HG03469 (cell line): Measurements from ENCODE around the gene TOMM20.
"Not testable (repeated sequence)": the region's sequence is repeated elsewhere in the genome, so short reads cannot be mapped to it uniquely, and the experiment has no call there.

Experiments used
- ATAC-seq: cut with Tn5 transposase; IDR thresholded peaks from one replicate; pipeline ENCODE4 v1.9.1; 2021; ENCODE audit warnings: mild to moderate bottlenecking, moderate library complexity, moderate number of reproducible peaks; ENCODE audit not compliant: unreplicated experiment

TOMM20 gene

DNA sequence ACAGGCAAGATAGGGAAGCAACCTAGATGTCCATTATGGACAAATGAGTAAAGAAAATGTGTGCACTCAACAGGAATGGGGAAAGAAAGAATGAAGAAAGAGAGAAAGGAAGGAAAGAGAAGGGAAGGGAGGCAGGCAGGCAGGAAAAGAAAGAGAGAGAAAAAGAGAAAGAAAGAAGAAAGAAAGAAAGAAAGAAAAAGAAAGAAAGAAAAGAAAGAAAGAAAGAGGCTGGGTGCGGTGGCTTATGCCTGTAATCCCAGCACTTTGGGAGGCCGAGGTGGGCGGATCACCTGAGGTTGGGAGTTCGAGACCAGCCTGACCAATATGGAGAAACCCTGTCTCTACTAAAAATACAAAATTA is 48.4 kb downstream of the TOMM20 start:
- ATAC-seq: not testable (repeated sequence)

DNA sequence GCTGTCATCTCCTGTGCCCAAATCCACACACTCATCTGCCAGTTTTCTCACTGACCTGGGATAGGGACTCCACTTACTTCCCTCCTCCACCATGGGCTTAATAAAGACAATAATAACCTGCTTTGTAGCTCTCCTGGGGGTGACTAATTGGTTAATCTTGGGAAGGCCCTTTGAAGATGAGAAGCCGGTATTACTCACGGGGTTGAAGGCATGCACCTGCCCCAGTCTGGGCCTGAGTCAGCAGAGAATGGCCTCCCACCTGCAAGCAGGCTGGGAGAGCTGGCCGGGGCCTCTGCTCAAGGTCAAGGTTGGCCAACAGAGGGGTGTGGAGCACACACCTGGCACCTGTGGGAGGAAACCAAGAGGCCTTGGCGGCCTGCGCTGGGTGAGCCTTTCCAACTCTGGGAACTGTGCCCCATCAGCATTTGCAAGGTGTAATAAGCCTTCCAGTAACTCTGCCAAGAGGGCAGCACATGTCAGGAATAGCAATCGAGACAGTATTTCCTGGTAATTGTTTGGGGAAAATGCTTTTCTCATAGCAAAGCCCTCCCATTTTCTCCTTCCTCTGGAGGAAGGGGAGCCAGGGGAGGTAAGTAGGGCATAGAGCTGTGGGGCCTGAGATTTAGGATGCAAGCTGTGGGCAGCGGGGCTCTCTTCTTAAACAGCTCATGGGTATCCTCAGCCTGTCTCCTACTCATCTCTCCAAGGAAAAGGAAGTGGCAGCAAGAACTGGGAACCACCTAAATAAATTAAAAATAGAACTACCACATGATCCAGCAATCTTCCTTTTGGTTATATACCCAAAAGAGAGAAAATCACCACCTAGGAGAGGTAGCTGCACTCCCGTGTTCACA is 49.0 kb downstream of the TOMM20 start:
- ATAC-seq: no peak

- ATAC-seq: no peak
These were observed 49.9 kb downstream of the TOMM20 start for GRCh38 chr1:235078480-235079381.

- no peak for ATAC-seq
These were observed 50.8 kb downstream of the TOMM20 start for GRCh38 chr1:235077571-235078479.

- ATAC-seq: no peak
These were observed 51.5 kb downstream of the TOMM20 start for GRCh38 chr1:235077163-235077540.

DNA sequence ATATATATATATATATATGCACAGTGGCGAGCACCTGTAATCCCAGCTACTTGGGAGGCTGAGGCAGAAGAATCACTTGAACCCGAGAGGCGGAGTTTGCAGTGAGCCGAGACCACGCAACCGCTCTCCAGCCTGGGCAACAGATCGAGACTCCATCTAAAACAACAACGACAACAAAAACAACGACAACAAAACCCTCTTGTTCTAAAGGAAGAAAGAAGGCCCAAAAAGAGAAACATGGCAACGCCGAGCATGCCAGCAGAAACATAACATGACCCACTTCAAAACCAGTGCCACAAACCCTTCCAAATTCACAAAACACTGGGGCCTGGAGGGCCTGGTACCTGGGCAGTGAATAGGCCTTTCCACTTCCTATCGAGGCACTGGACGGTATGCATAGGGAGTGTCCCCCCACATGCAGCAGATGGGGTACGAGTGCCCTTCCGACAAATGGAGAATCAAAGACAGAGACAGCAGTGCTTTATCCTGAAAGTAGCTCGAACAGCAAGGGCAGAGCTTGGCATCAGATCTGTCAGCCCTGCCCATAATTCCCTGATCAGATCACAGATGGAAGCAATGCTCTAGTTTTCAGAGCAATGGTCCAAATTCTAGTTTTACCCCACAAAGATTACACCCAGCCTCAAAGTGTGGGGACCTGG is 52.0 kb downstream of the TOMM20 start:
- ATAC-seq: no peak

DNA sequence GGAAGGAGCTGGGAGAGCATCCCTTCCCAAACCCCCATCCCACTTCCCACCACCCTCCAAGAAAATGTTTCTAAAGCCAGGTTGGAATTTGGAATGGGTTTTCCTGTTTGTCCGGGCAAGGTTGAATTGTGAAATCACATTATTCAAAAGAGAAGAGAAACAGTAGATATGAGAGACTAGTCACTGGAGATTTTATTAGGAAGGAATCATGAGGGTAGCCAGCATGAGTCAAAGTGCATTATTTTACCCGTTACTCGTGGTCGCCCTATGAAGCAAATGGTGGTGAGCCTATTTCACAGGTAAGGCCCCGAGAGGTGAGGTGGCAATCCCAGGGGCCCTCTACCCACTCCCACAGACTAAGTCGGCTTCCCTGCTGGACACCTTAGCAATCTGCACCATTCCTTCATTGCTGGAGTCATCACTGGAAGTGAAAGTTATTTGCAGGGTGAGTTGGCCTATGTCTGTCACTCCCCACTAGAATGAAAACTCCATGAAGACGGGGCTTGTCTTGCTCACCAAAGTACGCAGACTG is 52.8 kb downstream of the TOMM20 start:
- ATAC-seq: no peak

DNA sequence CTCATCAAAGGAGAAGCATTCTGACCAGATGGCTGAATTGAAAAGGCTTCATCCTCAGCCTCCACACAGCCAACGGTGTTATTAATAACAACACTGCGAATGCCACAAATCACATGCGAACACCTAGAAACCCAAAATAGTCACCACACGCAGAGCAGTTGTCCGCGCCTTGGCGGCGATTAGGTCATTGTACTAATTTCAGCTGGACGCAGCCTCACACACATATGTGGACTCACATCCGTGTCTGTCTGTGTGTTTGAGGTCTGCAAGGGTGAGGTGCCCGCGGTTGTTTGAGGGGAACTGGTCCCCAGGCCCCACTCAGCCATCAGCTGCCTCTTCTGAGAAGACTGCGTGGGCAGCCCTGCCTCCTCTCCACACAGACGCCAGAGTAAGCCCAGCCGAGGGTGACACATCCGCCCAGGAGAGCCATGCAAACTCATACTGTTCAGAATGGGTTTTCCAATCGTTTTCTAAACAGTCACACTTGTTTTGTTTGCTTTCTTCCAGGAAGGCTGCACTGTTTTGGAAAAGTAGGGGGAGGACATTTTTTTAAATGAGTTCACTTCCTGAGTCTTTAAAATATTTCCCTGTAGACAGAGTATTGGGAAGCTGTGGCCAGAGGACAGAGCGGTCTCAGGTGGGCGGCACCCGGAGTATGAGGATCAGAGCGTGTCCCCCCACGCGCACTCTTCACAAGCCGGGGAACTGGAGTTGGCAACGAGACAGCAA is 53.4 kb downstream of the TOMM20 start:
- ATAC-seq: peak; percentile 68

- no peak for ATAC-seq
These were observed 54.1 kb downstream of the TOMM20 start for GRCh38 chr1:235074523-235075047.

DNA sequence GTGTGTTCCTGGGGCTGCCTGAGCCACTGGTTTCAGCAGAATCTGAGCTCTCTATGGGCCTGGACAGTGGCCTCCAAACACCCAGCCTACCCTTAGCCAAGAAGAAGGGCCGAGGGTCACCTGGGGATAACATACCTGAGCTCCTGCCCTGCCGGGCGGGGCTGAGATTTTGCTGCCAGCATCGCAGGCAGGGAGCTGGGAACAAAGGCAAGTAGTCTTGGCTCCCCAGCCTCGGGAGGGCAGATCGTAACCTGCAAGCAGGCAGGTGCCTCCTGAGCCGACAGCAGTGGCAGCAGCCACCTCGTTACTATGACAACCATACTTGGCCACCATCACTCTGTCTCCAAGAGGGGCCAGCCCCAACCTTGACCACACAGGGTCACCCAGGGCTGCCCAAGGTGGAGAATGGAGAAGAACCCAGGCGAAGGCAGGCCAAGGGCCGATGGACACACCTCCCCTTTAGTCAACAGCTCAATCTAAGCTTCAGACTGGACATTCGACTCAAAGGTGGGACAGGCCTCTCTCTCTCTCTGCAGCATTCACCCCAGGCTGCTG is 54.6 kb downstream of the TOMM20 start:
- ATAC-seq: no peak

DNA sequence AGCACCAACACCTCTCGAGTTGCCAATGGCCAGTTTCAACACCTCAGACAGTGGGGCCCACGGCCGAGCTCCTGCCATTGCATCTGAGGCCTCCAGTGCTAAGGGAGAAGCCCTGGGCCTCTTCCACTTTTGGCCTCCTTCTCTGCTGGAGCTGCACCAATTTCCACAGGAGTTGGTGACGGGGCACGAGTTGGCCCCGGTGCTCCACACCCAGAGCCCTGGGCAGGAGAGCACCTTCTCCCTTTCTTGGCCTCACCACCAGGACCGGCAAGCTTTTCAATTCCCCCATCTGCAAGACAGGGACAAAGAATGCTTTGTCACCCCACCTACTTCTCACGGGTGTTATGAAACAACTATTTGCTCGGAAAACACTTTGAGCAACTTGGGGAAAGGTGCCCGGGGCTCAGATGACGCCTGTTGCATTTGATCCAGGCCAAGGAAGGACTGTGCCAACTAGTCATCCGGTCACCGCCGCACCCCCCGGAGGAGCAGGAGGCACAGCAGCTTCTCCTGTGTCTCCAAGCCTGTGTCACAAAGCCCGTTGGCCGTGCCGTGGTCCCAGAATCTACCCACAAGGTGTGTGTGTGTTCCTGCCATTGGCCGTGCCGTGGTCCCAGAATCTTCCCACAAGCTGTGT is 55.2 kb downstream of the TOMM20 start:
- ATAC-seq: no peak

GRCh38 chr1:235072577-235072976 is 56.1 kb downstream of the TOMM20 start:
- ATAC-seq: not testable (repeated sequence)

DNA sequence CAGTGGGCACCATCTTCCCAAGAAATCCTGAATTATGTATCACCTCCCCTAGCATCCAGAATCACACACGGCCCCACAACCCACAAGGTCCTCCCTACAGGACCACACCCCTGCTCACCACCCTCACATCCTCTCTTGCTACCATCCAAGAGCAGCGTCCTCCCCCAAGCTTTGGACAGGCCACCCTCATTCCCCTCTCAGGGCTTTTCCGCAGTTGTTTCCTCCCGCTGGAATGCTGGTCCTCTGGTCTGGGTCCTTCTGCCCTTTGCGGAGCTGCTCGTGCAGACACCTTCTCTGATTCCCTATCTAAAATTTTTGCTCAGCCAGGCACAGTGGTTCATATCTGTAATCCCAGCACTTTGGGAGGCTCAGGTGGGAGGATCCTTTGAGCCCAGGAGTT is 56.5 kb downstream of the TOMM20 start:
- no peak for ATAC-seq

GRCh38 chr1:235070819-235071218 is 57.8 kb downstream of the TOMM20 start:
- ATAC-seq: no peak

- ATAC-seq: no peak
These were observed 58.8 kb downstream of the TOMM20 start for GRCh38 chr1:235069577-235070563.

DNA sequence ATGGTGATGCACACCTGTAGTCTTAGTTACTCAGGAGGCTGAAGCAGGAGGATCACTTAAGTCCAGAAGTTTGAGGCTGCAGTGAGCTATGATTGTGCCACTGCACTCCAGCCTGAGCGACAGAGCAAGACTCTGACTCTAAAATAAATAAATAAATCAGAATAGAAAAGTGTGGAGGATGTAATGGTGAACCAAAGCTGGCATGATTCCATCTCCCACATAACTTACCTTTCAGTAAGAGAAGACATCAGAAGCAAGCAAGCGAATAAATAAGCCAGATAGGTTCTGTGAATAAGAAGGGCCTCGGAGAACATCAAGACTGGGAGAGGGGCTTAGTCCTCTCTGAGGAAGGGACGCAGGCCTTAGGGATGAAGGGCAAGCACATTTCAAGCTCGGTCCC is 59.5 kb downstream of the TOMM20 start:
- no peak for ATAC-seq
